ENCODE measurements around the gene ABHD4.
"Not testable (repeated sequence)": the region's sequence is repeated elsewhere in the genome, so short reads cannot be mapped to it uniquely, and the experiment has no call there.

Gene ABHD4

DNA sequence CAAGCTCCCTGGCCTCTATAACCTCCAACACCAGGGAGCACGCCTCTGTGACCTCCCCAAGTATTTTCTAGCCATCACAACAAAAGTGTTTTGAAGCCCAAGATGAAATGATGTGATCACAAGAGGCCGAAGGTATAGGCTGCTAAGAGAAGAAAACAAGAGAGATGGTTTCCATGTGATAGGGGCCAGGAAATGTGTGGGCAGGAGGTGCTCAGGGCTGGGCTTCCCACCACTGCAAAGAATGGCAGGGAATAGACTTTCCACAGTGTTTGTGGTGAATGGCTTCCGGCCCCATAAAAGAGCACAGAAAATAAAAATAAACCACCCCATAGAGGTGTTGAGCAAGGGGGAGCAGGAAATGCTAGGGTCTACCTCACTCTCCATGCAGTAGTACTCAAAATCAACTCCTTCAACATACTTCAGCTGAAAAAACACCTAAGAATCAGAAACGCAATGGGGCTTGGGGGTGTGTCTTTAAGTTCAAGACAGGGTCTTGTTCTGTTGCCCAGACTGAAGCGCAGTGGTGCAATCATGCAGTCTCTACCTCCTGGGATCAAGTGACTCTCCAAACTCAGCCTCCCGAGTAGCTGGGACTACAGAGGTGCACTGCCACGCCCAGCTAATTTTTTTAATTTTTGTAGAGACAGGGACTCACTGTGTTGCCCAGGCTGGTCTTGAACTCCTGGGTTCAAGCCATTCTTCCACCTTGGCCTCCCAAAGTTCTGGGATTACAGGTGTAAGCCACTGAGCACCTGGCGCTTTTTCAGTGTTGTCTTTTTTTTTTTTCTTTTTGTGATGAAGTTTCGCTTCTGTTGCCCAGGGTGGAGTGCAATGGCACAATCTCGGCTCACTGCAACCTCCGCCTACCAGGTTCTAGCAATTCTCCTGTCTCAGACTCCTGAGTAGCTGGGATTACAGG is 36.2 kb upstream of the ABHD4 start:
- no peak for DNase-seq (ENCODE audit: low read depth)

DNA sequence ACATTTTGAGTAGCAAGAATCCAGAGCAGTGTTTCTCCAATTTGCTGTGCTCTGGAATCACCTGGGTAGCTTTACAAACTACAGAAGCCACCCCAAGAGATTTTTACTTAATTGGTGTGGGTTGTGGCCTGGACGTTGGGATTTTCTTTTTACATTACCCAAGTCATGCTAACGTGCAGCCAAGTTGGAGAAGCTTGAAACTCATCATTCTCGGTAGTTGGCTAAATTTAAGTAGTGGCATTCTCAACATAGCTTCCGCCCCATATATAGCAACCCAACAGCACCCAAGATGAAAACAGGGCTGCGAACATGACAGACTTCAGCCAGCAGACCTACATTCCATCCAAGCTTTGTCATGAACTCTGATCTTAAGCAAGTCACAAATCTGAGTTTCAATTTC is 34.1 kb upstream of the ABHD4 start:
- no peak for DNase-seq (ENCODE audit: low read depth)

DNA sequence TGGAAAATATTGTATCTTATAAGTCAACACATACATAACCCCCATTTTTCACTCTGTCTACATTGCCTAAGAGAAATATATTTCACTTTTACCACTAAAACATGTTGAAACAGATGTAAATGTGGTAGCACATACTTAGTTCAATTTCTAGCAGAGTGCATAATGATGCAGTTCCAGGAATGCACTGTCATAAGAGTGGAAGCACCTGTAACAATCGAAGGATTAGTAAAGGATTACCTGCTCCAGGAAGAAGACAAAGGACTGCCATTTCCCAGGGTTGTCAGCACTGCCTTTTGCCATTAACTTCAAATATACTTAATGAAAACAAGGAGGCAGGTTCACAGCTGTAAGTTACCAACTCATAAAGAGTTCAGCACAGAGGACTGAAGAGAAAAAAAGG is 33.6 kb upstream of the ABHD4 start:
- DNase-seq (ENCODE audit: low read depth) = no peak

DNA sequence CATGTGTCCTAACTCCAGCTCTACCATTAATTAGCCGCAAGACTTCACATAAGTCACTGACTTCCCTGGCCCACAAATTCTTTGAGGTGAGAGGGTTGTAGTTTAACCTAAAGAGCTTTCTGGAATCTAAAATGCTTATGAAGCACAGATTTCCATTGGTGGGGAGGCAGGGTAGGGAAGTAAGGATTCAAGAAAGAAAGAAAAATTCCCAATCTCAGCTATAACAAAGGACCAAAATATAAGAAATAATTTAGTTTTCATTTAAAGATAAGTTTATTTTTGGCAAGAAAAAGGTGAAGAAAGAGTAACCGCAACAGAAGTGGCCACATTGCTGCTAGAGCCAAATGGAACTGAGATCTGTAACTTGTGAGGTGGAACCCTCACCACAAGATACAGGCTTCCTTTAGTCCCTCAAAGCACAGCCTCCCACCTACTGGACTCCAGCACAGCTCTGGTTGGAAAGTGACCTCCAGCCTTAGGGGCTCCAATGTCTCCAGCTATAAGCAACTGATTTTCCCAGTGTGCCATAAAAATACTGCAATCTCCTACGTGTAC is 32.6 kb upstream of the ABHD4 start:
- DNase-seq (ENCODE audit: low read depth) = no peak

DNA sequence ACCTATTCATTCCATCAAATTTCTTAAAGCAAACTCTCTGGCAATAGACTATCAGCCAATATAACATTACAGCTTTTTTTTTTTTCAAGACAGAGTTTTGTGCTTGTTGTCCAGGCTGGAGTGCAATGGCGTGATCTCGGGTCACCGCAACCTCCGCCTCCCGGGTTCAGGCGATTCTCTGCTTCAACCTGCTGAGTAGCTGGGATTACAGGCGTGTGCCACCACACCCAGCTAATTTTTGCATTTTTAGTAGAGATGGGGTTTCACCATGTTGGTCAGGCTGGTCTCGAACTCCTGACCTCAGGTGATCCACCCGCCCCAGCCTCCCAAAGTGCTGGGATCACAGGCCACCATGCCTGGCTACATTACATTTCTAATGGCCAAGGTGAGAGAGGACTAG is 31.8 kb upstream of the ABHD4 start:
- DNase-seq (ENCODE audit: low read depth) = not testable (repeated sequence)

DNA sequence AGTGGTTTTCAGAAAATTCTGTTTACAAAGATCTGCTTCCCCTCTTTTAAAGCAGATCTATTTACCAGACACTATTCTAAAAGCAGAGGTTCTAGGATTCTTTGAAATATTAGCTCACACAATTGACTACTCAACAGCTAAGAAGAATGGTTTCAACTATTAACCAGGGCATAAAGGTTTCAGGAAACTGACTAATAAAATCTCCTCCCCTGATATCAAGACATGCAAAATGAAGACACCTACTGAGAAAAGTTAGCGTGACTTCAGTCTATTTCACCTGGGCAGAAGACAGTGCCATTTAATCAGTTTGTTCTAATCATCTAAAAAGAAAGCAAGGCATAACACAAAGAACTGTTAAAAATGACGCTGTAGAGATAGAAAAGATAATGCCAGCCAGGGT is 31.3 kb upstream of the ABHD4 start:
- DNase-seq (ENCODE audit: low read depth) = no peak

DNA sequence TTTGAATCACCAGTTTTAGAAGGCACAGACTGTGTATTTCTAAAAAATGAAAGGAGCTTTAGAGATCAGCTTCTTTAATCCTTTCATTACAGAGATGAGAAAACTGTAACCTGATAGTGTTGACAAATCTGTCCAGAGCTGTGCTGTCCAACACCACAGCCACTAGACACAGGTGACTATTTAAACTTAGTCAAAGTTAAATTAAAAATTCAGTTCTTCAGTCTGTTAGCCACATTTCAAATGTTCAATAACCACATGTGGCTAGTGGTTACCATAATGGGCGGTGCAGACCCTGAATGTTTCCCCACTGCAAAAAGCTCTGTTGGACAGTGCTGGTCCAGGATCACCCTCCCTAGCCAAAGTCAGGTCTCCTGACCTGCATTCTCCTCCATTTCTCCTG is 30.7 kb upstream of the ABHD4 start:
- DNase-seq (ENCODE audit: low read depth) = no peak

DNA sequence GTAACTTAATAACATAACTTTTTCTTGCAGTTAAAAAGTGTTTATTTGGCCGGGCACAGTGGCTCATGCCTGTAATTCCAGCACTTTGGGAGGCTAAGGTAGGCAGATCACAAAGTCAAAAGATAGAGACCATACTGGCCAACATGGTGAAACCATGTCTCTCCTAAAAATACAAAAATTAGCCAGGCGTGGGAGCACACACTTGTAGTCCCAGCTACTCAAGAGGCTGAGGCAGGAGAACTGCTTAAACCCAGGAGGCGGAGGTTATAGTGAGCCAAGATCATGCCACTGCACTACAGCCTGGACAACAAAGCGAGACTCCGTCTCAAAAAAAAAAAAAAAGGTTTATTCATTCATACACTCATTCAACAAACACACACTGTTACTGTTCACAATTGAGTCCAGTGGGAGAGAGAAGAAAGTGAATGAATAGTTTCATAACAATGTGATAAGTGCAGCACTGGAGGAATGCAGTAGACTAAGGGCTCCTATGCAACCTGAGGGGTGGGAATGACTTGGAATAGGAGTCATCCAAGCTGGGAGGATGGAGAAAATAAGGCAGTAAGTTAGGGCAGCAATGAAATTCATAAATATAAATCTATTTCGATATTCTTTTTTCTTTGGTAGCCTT is 28.9 kb upstream of the ABHD4 start:
- no peak for DNase-seq (ENCODE audit: low read depth)

DNA sequence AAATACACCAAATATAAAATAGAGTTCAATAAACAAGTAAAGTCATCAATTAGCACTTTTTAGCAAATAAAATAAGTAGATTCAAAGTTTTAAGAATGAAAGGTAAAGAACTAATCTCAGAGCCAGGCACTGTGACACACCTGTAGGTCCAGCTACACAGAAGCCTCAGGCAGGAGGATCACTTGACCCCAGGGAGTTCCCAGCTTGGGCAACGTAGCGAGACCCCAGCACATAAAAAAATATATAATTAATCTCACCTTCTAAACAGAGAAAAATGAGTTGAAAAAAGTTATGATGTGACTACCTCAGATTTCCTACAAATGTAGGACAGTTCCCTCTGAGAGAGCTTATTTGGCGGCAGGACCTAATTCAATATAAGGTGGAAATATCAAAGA is 28.4 kb upstream of the ABHD4 start:
- DNase-seq (ENCODE audit: low read depth) = no peak

DNA sequence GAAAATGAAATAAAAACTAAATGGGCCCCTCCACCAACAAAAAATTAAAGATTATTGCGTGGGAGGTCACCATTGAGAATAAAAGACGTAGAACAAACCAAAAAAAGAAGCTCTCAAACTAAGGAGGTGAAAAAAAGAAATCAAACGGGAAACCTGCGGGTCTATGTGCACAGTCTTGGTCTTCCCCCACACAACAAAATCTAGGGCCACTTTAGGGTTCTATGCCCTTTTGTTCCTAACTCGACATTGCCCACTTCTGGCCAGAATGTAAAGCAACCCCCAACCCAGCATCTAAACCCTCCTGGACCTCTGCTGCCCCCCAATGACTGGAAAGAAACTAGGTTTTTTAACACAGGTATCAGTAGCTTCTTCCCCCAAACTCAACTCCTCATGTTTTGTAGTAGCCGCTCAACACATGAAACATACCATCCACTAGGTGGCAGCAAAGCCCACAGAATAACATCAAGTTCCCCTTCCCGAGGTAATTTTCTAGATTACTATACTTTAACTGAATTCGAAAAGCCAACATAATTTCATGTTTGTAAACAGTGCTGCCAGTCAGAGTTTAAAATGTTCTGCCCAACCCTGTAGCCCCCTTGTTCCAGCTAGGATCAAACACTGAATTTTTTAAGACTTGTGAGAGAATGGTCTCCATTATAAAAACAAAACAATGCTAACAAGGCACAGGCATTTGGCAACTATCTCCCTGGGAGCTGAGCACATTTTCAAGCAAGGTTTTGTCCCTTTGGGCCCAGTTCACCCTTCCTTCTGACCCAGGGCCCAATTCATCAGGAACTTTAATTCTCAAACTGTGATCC is 27.8 kb upstream of the ABHD4 start:
- DNase-seq (ENCODE audit: low read depth) = peak; percentile 57

DNA sequence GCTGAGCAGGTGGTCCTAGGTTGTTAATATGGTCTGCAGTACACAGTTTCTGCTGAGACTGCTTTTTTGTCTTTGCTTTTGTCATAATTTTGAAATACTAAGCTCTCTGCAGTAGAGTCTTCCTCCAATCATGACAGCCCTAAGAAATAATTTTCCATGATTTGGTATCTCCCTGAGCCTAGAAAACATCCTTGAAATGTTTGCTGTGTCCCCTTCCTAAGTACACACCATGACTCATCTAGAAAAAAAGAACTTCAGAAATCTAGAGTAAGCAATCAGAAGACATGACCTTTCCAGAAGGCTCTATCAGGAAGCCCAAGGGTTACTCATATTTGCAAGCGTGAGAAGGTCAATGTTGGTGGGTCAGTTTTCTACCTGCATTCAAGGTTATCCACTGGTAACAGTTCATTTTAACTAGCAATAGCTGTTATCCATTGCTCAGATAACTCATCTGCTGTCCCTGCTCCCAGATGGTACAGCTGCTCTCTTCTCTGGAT is 25.5 kb upstream of the ABHD4 start:
- DNase-seq (ENCODE audit: low read depth) = peak; percentile 56

DNA sequence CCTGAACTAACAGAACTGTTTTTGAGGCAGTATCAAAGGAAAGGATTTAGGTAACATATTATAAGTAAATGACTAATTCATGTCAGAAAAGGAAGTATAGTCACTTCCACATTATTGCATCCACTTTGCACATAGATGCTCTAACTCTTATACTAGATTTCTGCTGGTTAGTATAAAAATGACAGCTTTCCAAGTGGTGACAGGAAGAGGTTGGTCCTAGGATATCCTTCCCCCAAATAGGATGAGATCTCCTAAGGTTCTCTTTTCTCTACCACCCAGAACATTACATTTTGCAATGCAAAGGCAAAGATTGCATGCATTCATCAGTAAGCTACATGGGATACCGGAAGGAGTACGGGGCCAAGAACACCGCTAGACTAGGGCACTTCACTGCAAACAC is 24.3 kb upstream of the ABHD4 start:
- DNase-seq (ENCODE audit: low read depth) = no peak

DNA sequence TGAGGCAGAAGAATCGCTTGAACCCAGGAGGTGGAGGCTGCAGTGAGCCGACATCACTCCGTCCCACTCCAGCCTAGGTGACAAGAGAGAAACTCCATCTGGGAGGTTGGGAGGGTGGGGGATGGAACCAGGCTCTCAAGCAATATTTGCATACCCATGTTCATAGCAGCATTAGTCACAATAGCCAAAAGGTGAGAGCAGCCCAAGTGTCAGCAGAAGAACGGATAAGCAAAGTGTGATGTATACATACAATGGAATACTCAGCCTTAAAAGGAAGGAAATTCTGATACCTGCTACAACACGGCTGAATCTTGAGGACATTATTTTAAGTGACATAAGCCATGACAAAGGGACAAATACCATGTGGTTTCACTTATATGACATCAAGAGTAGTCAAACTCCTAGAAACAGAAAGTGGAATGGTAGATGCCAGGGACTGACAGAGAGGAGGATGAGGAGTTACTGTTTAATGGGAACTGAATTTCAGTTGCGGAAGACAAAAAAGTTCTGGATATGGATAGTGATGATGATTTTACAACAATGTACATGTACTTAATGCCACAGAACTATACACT is 20.7 kb upstream of the ABHD4 start:
- no peak for DNase-seq (ENCODE audit: low read depth)

DNA sequence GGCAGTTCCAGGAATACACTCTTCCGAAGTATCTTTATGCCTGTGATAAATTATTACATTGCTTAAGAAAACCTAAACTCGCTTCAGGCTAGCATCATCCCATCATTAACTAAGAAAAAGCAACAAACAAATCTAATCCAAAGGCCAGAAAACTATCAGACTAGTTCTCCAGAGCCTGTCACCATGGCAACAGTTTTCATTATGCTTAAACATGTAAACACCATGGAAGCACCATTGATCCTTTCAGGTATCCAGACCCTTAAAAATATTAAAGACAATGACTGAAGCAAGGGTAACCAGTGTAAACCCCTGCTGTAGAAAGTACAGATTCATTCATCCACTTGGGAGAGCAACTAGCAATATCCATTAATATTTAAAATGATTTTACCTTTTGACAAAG is 18.9 kb upstream of the ABHD4 start:
- DNase-seq (ENCODE audit: low read depth) = no peak

DNA sequence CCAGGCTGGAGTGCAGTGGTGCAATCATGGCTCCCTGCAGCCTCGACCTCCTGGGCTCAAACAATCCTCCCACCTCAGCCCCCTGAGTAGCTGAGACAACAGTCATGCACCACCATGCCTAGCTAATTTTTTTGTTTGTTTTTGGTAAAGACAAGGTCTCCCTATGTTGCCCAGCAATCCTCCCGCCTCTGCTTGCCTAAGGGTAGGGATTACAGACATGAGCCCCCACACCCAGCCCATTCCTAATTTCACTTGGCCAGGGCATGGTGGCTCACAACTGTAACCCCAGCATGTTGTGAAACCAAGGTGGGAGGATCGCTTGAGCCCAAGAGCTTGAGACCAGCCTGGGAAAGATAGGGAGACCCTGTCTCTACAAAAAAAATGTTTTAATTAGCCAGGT is 18.2 kb upstream of the ABHD4 start:
- no peak for DNase-seq (ENCODE audit: low read depth)

DNA sequence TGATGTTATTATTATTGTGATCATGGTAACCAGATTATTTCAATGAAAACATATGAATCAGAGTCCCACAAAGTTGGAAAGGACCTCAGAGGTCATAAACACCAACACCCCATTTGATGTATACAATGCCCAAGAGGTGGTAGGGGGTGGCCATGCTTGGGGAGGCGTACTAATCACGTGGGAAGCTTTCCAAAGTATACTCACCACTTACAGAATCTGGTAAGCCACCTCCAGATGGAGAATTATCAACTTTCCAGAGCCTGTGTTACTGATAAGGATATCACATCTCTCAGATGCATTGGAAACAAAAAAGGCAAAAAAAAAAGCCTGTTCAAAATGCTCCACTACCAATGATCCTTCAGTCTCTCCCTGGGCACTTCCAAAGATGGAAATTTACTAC is 17.5 kb upstream of the ABHD4 start:
- DNase-seq (ENCODE audit: low read depth) = no peak

DNA sequence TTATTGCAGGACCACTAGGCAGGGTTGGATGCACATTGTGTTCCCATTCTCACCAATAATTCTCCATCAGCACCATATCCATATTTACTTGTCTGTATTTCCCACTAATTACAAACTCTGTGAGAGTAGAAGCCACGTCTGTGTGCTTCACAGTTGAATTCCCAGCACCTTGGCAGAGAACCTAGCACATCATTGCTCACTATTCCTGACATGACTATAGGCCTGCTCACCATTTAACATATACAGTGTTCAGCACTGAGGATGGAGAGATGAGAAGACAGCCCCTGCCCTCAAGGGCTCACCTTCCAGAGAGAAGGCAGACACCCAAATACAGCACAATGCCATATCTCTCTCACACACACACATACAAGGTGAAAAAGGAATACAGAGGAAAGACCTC is 14.1 kb upstream of the ABHD4 start:
- DNase-seq (ENCODE audit: low read depth) = no peak

DNA sequence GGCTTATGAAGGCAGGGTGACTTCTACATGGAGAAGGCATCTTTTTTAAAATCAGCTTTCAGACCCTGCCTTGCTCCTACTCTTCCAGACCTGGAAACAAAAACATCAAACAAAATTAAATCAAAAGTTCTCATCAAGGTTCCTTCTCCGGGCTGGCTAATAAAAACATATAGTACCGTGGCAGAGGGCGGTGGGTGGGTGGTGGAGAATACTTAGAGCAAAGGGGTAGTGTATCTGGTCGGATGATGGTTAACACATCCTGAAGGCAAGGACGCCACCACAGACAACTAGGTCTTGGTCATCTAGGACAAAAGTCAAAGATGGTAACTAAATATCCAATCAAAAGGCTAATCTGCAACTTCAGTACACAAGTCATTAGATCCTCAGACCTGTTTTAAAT is 10.9 kb upstream of the ABHD4 start:
- no peak for DNase-seq (ENCODE audit: low read depth)

DNA sequence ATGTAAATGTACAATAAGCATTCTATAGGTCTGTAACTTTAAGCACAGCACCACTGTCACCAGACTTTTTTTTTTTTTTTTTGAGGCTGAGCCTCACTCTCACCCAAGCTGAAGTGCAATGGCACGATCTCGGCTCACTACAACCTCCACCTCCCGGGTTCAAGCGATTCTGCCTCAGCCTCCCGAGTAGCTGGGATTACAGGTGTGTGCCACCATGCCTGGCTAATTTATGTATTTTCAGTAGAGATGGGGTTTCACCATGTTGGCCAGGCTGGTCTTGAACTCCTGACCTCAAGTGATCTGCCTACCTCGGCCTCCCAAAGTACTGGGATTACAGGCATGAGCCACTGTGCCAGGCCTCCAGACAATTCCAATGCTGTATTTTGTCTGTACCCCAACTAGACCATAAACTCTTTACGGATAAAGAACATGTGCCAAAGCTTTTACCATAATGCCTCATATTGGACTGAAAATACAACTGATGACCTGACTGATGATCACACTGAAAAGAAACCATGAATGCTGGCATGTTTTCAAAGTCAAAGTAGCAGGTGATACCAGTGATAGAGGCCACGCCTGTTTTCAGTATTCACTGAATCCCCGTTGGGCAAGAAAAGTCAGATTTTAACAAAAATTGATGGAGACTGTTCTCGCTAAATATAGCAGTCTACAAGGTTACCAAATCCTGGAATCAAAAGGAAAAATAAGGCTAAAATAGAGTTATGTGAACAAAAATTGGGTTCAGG is 10.2 kb upstream of the ABHD4 start:
- not testable (repeated sequence) for DNase-seq (ENCODE audit: low read depth)

DNA sequence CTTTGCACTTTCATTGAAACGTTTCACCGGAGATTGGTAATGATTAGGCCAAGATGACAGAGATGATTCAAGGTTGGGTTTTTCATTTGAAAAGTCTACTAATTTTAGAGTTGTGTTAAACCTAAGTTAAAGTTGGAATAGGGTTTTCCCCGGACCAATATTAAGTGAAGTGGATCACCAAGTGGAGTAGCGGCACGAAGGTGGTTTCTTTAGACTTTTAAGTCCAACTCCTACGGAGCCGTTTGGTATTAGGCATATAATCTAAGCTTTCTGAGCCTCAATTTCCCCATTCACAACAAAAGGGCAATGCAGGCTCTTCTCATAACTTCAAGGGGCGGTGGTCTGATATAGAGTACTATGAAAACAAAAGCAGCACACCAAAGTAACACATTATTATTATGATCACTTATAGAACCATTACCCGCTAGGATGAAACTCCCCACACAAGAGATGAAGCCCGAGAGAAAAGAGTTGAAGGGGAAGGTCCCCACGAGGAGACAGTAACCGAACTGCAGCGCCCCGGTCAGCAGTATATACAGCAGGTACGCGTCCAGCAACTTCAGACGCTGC is 9.5 kb upstream of the ABHD4 start:
- DNase-seq (ENCODE audit: low read depth) = no peak

Data from HS-5 (cell line).